Measurements from ENCODE around the gene HOXB4. TPM values are rescaled to one million over a fixed set of nuclear protein-coding genes. Genes with fewer than 3 reads are reported as not detected.

The HOXB4 gene
- total RNA-seq, 2 experiments from 2014 or later = 1.7 to 2.0 TPM

GRCh38 chr17:48553190-48553547, 25.0 kb downstream of the HOXB4 start:
- intact Hi-C loops (cut with micrococcal nuclease) = no loop called here
- H3K27ac Mint-ChIP-seq = no peak overlapping the region
- no peak for ATAC-seq

DNA sequence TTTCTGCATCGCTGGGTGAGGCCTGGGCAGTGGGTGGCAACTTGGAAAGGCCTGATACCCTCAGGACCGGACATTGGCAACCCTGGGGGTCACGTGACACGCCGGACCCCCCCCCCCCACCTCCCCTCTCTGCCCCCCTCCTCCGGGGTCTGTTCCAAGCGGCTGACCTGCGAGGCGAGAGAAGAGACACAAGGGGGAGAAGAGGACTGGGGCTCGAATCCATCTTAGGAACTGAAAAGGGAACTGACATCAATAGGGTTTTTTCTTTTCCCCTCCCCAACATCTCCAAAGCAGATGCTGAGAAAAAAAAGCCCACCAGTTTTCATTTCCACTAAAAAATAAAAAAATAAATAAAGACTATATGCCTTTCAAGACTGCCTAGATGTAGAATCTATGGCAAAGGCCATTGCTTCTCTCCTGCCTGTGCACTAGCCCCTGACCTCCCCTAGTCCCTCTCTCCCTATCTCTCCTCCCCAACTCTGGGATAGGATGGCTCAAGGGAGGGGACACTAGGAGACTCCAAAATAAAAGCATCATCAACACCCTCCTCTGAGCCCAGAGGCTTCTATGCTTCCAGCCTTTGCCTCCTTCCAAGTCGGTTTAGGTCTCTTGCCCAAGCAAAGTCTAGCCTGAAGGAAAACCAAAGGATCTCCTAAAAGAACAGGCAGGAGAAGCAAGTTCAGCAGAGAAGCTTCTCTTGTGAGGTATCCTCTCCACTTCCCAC, 25.5 kb downstream of the HOXB4 start:
- no peak for TF ChIP-seq CTCF (IDR thresholded peaks at IDR 0.05)
- DNase-seq = no peak
- ChIA-PET CTCF (no interaction called here), POLR2A (no interaction called here)
- no peak overlapping the region for H3K27ac Mint-ChIP-seq
- H3K27me3 Mint-ChIP-seq = peaks cover 1% of the 10 kb centered on the region
- peaks cover 13% of the 10 kb centered on the region for H3K4me1 Mint-ChIP-seq (ENCODE audit: low read depth)
- intact Hi-C loops (cut with micrococcal nuclease) = no loop called here
- no peaks in the 10 kb centered on the region for H3K36me3 Mint-ChIP-seq (ENCODE audit: low read depth)
- no peak for ATAC-seq
- H3K9me3 Mint-ChIP-seq = no peaks in the 10 kb centered on the region
- H3K4me3 Mint-ChIP-seq = no peak overlapping the region

More at GRCh38 chr17:48553190-48553547, 25.0 kb downstream of the HOXB4 start:
- ChIA-PET CTCF (no interaction called here), POLR2A (no interaction called here)
- H3K36me3 Mint-ChIP-seq (ENCODE audit: low read depth) = no peaks in the 10 kb centered on the region
- no peak for DNase-seq
- peaks cover 8% of the 10 kb centered on the region for H3K4me1 Mint-ChIP-seq (ENCODE audit: low read depth)
- no peak overlapping the region for H3K4me3 Mint-ChIP-seq
- H3K9me3 Mint-ChIP-seq = no peaks in the 10 kb centered on the region
- H3K27me3 Mint-ChIP-seq = peaks cover 1% of the 10 kb centered on the region
- no peak for TF ChIP-seq CTCF (IDR thresholded peaks at IDR 0.05)

GRCh38 chr17:48551596-48552465, 26.3 kb downstream of the HOXB4 start:
- TF ChIP-seq CTCF (IDR thresholded peaks at IDR 0.05) = no peak
- CTCF ChIA-PET = no interaction called here

GRCh38 chr17:48551214-48551555, 27.0 kb downstream of the HOXB4 start:
- intact Hi-C loops (cut with micrococcal nuclease) = no loop called here
- Mint-ChIP-seq H3K27ac (no peak overlapping the region), H3K4me1 (ENCODE audit: low read depth) (peaks cover 24% of the 10 kb centered on the region), H3K27me3 (no peaks in the 10 kb centered on the region), H3K4me3 (no peak overlapping the region), H3K36me3 (ENCODE audit: low read depth) (no peaks in the 10 kb centered on the region), H3K9me3 (no peaks in the 10 kb centered on the region)
- ATAC-seq (no peak), DNase-seq (no peak)
- no peak for TF ChIP-seq CTCF (IDR thresholded peaks at IDR 0.05)
- POLR2A ChIA-PET = interaction anchor here (0.6 kb wide), 1 partner anchor 537 kb away, joined by 3 read pairs; no protein-coding TSS in a partner anchor
- CTCF ChIA-PET = no interaction called here

More at GRCh38 chr17:48551596-48552465, 26.3 kb downstream of the HOXB4 start:
- peaks cover 19% of the 10 kb centered on the region for H3K4me1 Mint-ChIP-seq (ENCODE audit: low read depth)
- H3K27me3 Mint-ChIP-seq = peaks cover 1% of the 10 kb centered on the region
- no peaks in the 10 kb centered on the region for H3K9me3 Mint-ChIP-seq
- ATAC-seq = no peak
- H3K27ac Mint-ChIP-seq = no peak overlapping the region
- H3K36me3 Mint-ChIP-seq (ENCODE audit: low read depth) = no peaks in the 10 kb centered on the region
- no peak overlapping the region for H3K4me3 Mint-ChIP-seq
- intact Hi-C loops (cut with micrococcal nuclease) = no loop called here
- DNase-seq = no peak
- POLR2A ChIA-PET = no interaction called here

Data from activated CD8-positive, alpha-beta T cell treated with anti-CD3 and anti-CD28 coated beads for 36 hours (primary cell).